ENCODE measurements around the gene SRP9.

The SRP9 gene

GRCh38 chr1:225823811-225824261, 46.2 kb downstream of the SRP9 start:
- no peak for TF ChIP-seq CTCF (IDR thresholded peaks at IDR 0.05; ENCODE audit: control insufficient read depth, insufficient read depth, low read depth, low read length, missing control alignments)
- no peak for DNase-seq (ENCODE audit: low read depth)
- H3K4me3 ChIP-seq (ENCODE audit: control insufficient read depth, low read depth, low read length): no peak overlapping the region

GRCh38 chr1:225824533-225824941, 46.9 kb downstream of the SRP9 start:
- no peak for TF ChIP-seq CTCF (IDR thresholded peaks at IDR 0.05; ENCODE audit: control insufficient read depth, insufficient read depth, low read depth, low read length, missing control alignments)
- H3K4me3 ChIP-seq (ENCODE audit: control insufficient read depth, low read depth, low read length): no peak overlapping the region
- no peak for DNase-seq (ENCODE audit: low read depth)

- H3K4me3 ChIP-seq (ENCODE audit: control insufficient read depth, low read depth, low read length): no peak overlapping the region
- TF ChIP-seq CTCF (IDR thresholded peaks at IDR 0.05; ENCODE audit: control insufficient read depth, insufficient read depth, low read depth, low read length, missing control alignments): no peak
- no peak for DNase-seq (ENCODE audit: low read depth)
Measured at GRCh38 chr1:225825078-225825477, 47.5 kb downstream of the SRP9 start.

GRCh38 chr1:225825607-225826007, 48.0 kb downstream of the SRP9 start:
- no peak for TF ChIP-seq CTCF (IDR thresholded peaks at IDR 0.05; ENCODE audit: control insufficient read depth, insufficient read depth, low read depth, low read length, missing control alignments)
- no peak for DNase-seq (ENCODE audit: low read depth)
- H3K4me3 ChIP-seq (ENCODE audit: control insufficient read depth, low read depth, low read length): no peak overlapping the region

GRCh38 chr1:225827076-225827475, 49.5 kb downstream of the SRP9 start:
- no peak for TF ChIP-seq CTCF (IDR thresholded peaks at IDR 0.05; ENCODE audit: control insufficient read depth, insufficient read depth, low read depth, low read length, missing control alignments)
- H3K4me3 ChIP-seq (ENCODE audit: control insufficient read depth, low read depth, low read length): no peak overlapping the region
- no peak for DNase-seq (ENCODE audit: low read depth)

- DNase-seq (ENCODE audit: low read depth): no peak
- H3K4me3 ChIP-seq (ENCODE audit: control insufficient read depth, low read depth, low read length): no peak overlapping the region
- no peak for TF ChIP-seq CTCF (IDR thresholded peaks at IDR 0.05; ENCODE audit: control insufficient read depth, insufficient read depth, low read depth, low read length, missing control alignments)
Measured at GRCh38 chr1:225828706-225829345, 51.2 kb downstream of the SRP9 start.
